HFFc6 (cell line): ENCODE data around the gene OR2G6. TPM values are rescaled to one million over a fixed set of nuclear protein-coding genes. Genes with fewer than 3 reads are reported as not detected.
"Not testable (repeated sequence)": the region's sequence is repeated elsewhere in the genome, so short reads cannot be mapped to it uniquely, and the experiment has no call there.

Experiments
- DNase-seq: peaks from one replicate; pipeline ENCODE4 v3.0.0-alpha.2; 2018
- H3K27ac Mint-ChIP-seq: 2 replicates; pipeline ENCODE4 v1.8.0; 2020; ENCODE audit warnings: mild to moderate bottlenecking, mixed read lengths
- H3K27me3 Mint-ChIP-seq: 2 replicates; pipeline ENCODE4 v1.8.0; 2021; ENCODE audit warnings: mild to moderate bottlenecking, moderate library complexity, mixed read lengths; ENCODE audit not compliant: insufficient read depth
- H3K36me3 Mint-ChIP-seq: 2 replicates; pipeline ENCODE4 v1.8.0; 2021; ENCODE audit warnings: low read depth, mixed read lengths
- H3K4me1 Mint-ChIP-seq: 2 replicates; pipeline ENCODE4 v1.8.0; 2020; ENCODE audit warnings: low read depth, mixed read lengths
- H3K4me3 Mint-ChIP-seq: 2 replicates; pipeline ENCODE4 v1.8.0; 2020; ENCODE audit warnings: mild to moderate bottlenecking, moderate library complexity, mixed read lengths
- H3K9me3 Mint-ChIP-seq: 2 replicates; pipeline ENCODE4 v1.8.0; 2020; ENCODE audit warnings: mild to moderate bottlenecking, mixed read lengths
- CTCF ChIP-seq: fragments of 200-600 bp; sonication (generic); IDR thresholded peaks from 2 replicates; pipeline ENCODE4 v1.5.0; 2021; ENCODE audit warnings: antibody characterized with exemption, mild to moderate bottlenecking
- total RNA-seq, 6 experiments: library from RNA; stranded (reverse); fragmentation: NEBNext Ultra II Directional; extraction: Animal tissue kit (Norgen Biotek cat#: 25700); gene quantifications; 2 replicates in 1 of 6; 3 replicates in 5 of 6; pipeline ENCODE4 v1.2.3, GENCODE V29; 2021

OR2G6 gene
- total RNA-seq, 6 experiments from 2014 or later, result not detected

GRCh38 chr1:248521856-248522255, 14.0 kb downstream of the OR2G6 start:
- Mint-ChIP-seq H3K9me3 (peaks cover 50% of the 10 kb centered on the region), H3K27me3 (no peaks in the 10 kb centered on the region), H3K27ac (no peak overlapping the region), H3K36me3 (peaks cover 4% of the 10 kb centered on the region; the same call in 1 of the 2 replicates), H3K4me3 (no peak overlapping the region), H3K4me1 (no peaks in the 10 kb centered on the region)
- no peak for DNase-seq
- no peak for TF ChIP-seq CTCF

- not testable (repeated sequence) for H3K4me3 Mint-ChIP-seq, H3K27me3 Mint-ChIP-seq, H3K4me1 Mint-ChIP-seq, H3K36me3 Mint-ChIP-seq, H3K27ac Mint-ChIP-seq, DNase-seq, H3K9me3 Mint-ChIP-seq
These were observed 29.6 kb downstream of the OR2G6 start for GRCh38 chr1:248537449-248537848.

- H3K27ac Mint-ChIP-seq, H3K27me3 Mint-ChIP-seq, DNase-seq, H3K9me3 Mint-ChIP-seq, H3K36me3 Mint-ChIP-seq, H3K4me3 Mint-ChIP-seq, H3K4me1 Mint-ChIP-seq: not testable (repeated sequence)
These were observed 39.5 kb downstream of the OR2G6 start for GRCh38 chr1:248547383-248547782.

- H3K27ac Mint-ChIP-seq, H3K36me3 Mint-ChIP-seq, H3K4me3 Mint-ChIP-seq, DNase-seq, H3K4me1 Mint-ChIP-seq, H3K9me3 Mint-ChIP-seq, H3K27me3 Mint-ChIP-seq: not testable (repeated sequence)
These were observed 43.2 kb downstream of the OR2G6 start for GRCh38 chr1:248551027-248551426.

GRCh38 chr1:248562672-248563071, 54.8 kb downstream of the OR2G6 start, which contains the start of gene OR2T29:
OR2T29 (minus strand) TSS chr1:248562772; CDS start chr1:248559491, 3,281 bp downstream.
- not testable (repeated sequence) for DNase-seq, H3K36me3 Mint-ChIP-seq, H3K27me3 Mint-ChIP-seq, H3K4me1 Mint-ChIP-seq, H3K4me3 Mint-ChIP-seq, H3K27ac Mint-ChIP-seq, H3K9me3 Mint-ChIP-seq

GRCh38 chr1:248565530-248566373, 57.9 kb downstream of the OR2G6 start:
- H3K4me3 Mint-ChIP-seq, H3K4me1 Mint-ChIP-seq, H3K9me3 Mint-ChIP-seq, DNase-seq, H3K27me3 Mint-ChIP-seq, H3K27ac Mint-ChIP-seq, H3K36me3 Mint-ChIP-seq: not testable (repeated sequence)

- H3K4me1 Mint-ChIP-seq, H3K27me3 Mint-ChIP-seq, H3K36me3 Mint-ChIP-seq, H3K4me3 Mint-ChIP-seq, DNase-seq, H3K27ac Mint-ChIP-seq, H3K9me3 Mint-ChIP-seq: not testable (repeated sequence)
These were observed 61.2 kb downstream of the OR2G6 start for GRCh38 chr1:248569049-248569448.

- H3K4me1 Mint-ChIP-seq, H3K27ac Mint-ChIP-seq, H3K9me3 Mint-ChIP-seq, DNase-seq, H3K4me3 Mint-ChIP-seq, H3K27me3 Mint-ChIP-seq, H3K36me3 Mint-ChIP-seq: not testable (repeated sequence)
These were observed 62.9 kb downstream of the OR2G6 start for GRCh38 chr1:248570811-248571210.

GRCh38 chr1:248572049-248572448, 64.2 kb downstream of the OR2G6 start:
- H3K27me3 Mint-ChIP-seq, H3K9me3 Mint-ChIP-seq, H3K4me1 Mint-ChIP-seq, H3K27ac Mint-ChIP-seq, H3K36me3 Mint-ChIP-seq, DNase-seq, H3K4me3 Mint-ChIP-seq: not testable (repeated sequence)

- H3K27ac Mint-ChIP-seq, H3K9me3 Mint-ChIP-seq, H3K4me1 Mint-ChIP-seq, H3K4me3 Mint-ChIP-seq, DNase-seq, H3K27me3 Mint-ChIP-seq, H3K36me3 Mint-ChIP-seq: not testable (repeated sequence)
These were observed 66.0 kb downstream of the OR2G6 start for GRCh38 chr1:248573856-248574255.

- H3K4me1 Mint-ChIP-seq, H3K27me3 Mint-ChIP-seq, H3K9me3 Mint-ChIP-seq: not testable (repeated sequence)
These were observed 66.8 kb downstream of the OR2G6 start, which contains the start of gene OR2T34 for GRCh38 chr1:248574657-248575056. OR2T34 (minus strand) TSS chr1:248574757; CDS start chr1:248574757, 0 bp downstream.

More at GRCh38 chr1:248574657-248575056, 66.8 kb downstream of the OR2G6 start, which contains the start of gene OR2T34:
- DNase-seq, H3K36me3 Mint-ChIP-seq, H3K27ac Mint-ChIP-seq, H3K4me3 Mint-ChIP-seq: not testable (repeated sequence)
